Measurements from ENCODE around the gene FSD1.
A peak's percentile ranks its signal among the peaks of the same experiment; 100 is the strongest.

Gene FSD1

DNA sequence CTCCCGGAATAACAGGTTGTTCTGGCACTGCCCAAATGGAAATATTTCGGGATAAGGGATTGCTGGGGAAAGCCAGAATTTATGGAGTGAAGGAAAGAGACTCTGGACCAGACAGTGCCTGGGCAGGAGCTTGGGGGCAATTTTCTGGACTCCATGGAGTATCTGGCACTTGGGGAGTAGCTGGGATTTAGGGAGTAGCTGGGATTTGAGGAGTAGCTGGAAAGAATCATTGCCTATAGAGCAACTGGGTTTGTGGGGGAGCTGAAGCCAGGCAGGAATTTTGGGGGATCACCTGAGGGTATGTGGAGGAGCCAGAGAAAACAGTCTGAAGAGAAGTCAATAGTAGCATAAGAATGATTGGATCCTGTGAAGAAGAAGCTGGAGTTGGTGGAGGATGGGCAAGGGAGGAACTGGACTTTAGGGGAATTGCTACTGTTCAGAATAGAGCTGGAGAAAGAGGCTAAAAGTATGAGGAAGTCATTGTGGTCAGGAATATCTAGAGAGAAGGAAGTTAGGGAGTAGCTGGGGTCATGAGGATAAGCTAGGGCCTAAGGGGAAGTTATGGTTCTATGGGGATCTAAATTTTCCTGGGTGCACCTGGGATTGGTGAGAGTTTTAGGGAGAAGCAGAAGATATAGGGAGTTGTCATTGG, 14.8 kb downstream of the FSD1 start:
- DNase-seq (ENCODE audit: low read depth in 3 of 3): no peak

DNA sequence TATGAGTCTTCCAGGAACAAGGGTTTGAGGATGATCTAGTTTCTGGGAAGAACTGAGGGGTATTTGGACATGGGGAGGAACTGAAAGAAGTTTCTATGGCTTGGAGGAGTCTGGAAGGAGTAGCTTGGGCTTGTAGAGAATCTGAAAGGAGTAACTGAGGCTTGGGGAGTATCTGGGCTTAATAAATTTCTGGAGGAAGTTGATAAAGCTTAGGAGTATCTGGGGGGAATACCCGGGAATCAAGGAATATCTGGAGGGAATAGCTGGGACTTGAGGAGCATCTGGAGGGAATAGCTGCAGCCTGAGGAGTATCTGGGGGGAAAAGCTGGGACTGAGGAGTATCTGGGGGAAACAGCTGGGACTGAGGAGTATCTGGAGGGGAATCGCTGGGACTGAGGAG, 16.0 kb downstream of the FSD1 start:
- DNase-seq (ENCODE audit: low read depth in 3 of 3): no peak

DNA sequence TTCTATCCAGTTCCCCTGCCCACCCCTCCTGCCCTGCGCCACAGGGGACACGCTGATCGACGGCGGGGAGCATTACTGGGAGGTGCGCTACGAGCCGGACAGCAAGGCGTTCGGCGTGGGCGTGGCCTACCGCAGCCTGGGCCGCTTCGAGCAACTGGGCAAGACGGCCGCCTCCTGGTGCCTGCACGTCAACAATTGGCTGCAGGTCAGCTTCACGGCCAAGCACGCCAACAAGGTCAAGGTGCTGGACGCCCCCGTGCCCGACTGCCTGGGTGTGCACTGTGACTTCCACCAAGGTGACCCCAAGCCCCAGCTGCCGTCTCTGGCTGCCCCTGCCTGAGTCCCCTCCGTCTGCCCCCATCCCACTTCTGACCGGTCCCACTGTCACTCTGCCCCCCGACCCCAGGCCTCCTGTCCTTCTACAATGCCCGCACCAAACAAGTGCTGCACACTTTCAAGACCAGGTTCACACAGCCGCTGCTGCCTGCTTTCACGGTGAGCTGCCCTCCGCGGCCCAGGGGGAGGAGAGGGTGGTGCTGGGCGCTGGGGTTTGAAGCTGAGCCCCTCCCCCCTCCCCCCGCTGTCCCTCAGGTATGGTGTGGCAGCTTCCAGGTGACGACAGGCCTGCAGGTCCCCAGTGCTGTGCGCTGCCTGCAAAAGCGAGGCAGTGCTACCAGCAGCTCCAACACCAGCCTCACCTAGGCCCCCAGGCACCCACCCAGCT, 18.7 kb downstream of the FSD1 start:
- no peak for DNase-seq (ENCODE audit: low read depth in 3 of 3)

GRCh38 chr19:4323692-4324091, 19.3 kb downstream of the FSD1 start:
- DNase-seq (ENCODE audit: low read depth in 3 of 3): no peak

- no peak for DNase-seq (ENCODE audit: low read depth in 3 of 3)
These were observed 19.8 kb downstream of the FSD1 start for GRCh38 chr19:4324228-4324627.

GRCh38 chr19:4326215-4326836, 21.9 kb downstream of the FSD1 start:
- no peak for DNase-seq (ENCODE audit: low read depth in 3 of 3)

GRCh38 chr19:4326837-4327251, 22.4 kb downstream of the FSD1 start:
- no peak for DNase-seq (ENCODE audit: low read depth in 3 of 3)

- DNase-seq (ENCODE audit: low read depth in 3 of 3): peak; percentile 28 to 87 (median 59)
These were observed 23.0 kb downstream of the FSD1 start for GRCh38 chr19:4327252-4327876.

- DNase-seq (ENCODE audit: low read depth in 3 of 3): no peak
These were observed 23.5 kb downstream of the FSD1 start for GRCh38 chr19:4327877-4328242.

GRCh38 chr19:4328243-4328990, 24.0 kb downstream of the FSD1 start:
- peak; percentile 86 to 99 (median 98) for DNase-seq (ENCODE audit: low read depth in 3 of 3)

GRCh38 chr19:4328991-4329681, 24.7 kb downstream of the FSD1 start:
- DNase-seq (ENCODE audit: low read depth in 3 of 3): peak in 1 of 3 experiments; percentile 68

- no peak for DNase-seq (ENCODE audit: low read depth in 3 of 3)
These were observed 25.5 kb downstream of the FSD1 start for GRCh38 chr19:4329858-4330257.

DNA sequence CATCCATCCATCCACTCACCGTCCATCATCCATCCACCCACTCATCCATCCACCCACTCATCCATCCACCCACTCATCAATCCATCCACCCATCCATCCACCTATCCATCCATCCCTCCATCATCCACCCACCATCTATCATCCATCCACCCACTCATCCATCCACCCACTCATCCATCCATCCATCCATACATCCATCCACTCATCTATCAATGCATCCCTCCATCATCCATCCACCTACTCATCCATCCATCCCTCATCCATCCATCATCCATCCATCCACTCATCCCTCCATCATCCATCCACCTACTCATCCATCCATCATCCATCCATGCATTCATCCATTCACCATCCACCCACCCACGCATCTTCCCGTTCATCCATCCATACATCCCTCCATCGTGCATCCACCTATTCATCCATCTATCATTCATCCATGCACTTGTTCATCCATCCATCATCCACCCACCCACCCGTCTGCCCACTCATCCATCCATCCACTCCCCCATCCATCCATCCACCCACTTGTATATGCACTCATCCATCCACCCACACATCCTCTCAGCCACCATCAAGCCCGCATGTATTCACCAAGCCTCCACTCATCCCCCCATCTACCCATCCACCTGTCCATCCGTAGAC, 30.7 kb downstream of the FSD1 start:
- DNase-seq (ENCODE audit: low read depth in 3 of 3): no peak

GRCh38 chr19:4337906-4338440, 33.6 kb downstream of the FSD1 start:
- no peak for DNase-seq (ENCODE audit: low read depth in 3 of 3)

GRCh38 chr19:4338441-4339355, 34.3 kb downstream of the FSD1 start, which contains the start of gene STAP2:
Gene STAP2 (minus strand): TSS chr19:4338827. CDS start chr19:4338753, 74 bp downstream.
- DNase-seq (ENCODE audit: low read depth in 3 of 3): no peak

GRCh38 chr19:4342314-4342614, 37.9 kb downstream of the FSD1 start:
- no peak for DNase-seq (ENCODE audit: low read depth in 3 of 3)

- DNase-seq (ENCODE audit: low read depth in 3 of 3): peak; percentile 79 to 91 (median 86)
These were observed 38.4 kb downstream of the FSD1 start for GRCh38 chr19:4342615-4343369.
